Measurements from ENCODE around the gene SARM1. TPM values are rescaled to one million over a fixed set of nuclear protein-coding genes. Genes with fewer than 3 reads are reported as not detected.

The SARM1 gene
- total RNA-seq, 1 donor from 2014 or later = 5.1 TPM

- DNase-seq = no peak
Observed at GRCh38 chr17:28397275-28397674, 25.8 kb downstream of the SARM1 start.

- DNase-seq = peak; percentile 20
Observed at GRCh38 chr17:28397687-28398279, 26.3 kb downstream of the SARM1 start.

DNA sequence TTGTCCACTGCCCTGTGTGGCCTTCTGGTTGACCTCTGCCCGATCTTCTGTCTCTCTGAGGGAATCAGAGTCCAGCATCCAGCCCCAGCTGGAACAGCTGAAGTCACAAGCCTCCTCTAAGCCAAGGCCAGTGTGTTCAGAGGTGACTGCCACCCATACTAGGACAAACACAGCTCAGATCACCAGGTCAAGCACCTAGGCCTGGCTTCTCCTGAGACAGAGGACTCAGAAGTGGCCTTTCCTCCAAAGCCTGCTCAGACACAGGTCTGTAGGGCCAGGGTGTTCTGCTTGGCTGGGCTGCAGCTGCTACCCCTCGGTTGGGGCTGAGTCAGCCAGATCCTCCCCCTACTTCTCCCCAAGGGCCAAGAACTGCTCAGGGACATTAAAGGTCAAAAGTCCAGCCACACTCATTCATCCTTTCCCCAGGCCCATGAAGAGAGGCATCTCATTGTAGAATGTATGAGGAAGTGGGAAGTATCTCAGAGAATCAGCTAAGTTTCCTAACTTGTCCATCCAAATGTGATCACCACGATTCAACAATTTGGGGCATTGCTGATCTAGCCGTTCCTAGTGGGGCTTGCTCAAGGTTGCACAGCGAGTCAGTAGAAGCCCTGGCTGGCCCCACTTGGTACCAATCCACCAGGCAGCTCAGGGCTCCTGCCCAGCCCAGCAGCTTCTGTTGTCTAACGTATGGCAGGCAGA lies 26.9 kb downstream of the SARM1 start:
- DNase-seq = no peak

- DNase-seq = no peak
Observed at GRCh38 chr17:28399808-28400207, 28.3 kb downstream of the SARM1 start.

- peak; percentile 28 for DNase-seq
Observed at GRCh38 chr17:28402224-28402630, 30.7 kb downstream of the SARM1 start.

GRCh38 chr17:28402844-28403243 lies 31.4 kb downstream of the SARM1 start:
- DNase-seq = no peak

DNA sequence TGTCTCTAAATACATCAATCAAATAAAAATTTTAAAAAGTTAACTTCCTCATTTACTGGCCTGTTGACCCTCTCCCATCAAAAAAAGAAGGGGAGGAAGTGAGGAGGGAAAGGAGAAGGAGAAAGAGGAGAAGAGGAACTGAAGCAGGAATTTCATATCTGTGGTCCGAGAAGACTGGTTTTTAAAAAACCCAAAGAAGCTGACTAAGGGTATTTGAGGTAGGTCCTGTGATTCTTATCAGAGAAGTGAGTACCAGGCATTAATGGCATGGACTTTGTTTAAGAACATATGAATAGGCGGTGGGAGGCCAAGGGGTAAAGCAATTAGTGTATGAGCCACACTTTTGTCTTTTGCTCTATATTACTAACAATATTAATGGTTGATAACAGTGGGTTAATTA lies 32.5 kb downstream of the SARM1 start:
- no peak for DNase-seq

DNA sequence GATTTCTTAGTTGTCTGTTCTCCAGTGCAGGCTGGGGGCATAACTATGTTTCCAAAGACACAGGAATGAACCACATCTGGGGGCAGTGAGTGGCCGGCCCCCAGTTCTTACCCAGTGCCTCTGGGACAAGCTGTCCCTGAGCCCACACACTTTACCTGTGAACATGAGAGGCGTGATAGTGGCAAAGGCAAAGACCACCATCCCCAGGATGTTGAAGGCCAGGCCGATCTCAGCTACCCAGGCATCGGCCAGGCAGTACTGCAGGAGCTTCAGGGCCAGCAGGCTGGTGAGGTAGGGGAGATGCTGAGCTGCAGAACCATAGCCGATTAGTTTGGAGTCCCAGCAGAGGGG lies 32.9 kb downstream of the SARM1 start:
- DNase-seq = no peak

- DNase-seq = no peak
Observed at GRCh38 chr17:28404812-28405570, 33.5 kb downstream of the SARM1 start.

- peak; percentile 35 for DNase-seq
Observed at GRCh38 chr17:28405632-28406472, 34.4 kb downstream of the SARM1 start, which contains the start of gene SLC46A1. Gene SLC46A1, minus strand, starts transcription at chr17:28406212. Its CDS starts 98 bp downstream, at chr17:28406114.

DNA sequence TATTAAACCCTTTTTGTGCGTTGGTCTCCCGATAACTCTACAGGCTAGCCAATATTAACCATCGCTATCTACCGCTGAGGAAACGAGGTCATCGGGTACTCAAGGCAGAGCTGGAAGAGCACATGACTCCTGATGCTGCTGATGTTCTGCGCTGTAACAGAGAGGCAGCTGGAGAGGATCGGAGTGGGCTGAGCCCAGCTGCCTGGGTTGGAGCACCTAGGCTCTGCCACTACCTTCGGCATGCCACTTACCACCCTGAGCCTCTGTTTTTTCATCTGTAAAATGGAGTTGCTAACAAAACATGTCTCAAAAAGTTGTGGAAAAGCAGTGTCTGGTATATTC lies 35.0 kb downstream of the SARM1 start:
- no peak for DNase-seq

DNA sequence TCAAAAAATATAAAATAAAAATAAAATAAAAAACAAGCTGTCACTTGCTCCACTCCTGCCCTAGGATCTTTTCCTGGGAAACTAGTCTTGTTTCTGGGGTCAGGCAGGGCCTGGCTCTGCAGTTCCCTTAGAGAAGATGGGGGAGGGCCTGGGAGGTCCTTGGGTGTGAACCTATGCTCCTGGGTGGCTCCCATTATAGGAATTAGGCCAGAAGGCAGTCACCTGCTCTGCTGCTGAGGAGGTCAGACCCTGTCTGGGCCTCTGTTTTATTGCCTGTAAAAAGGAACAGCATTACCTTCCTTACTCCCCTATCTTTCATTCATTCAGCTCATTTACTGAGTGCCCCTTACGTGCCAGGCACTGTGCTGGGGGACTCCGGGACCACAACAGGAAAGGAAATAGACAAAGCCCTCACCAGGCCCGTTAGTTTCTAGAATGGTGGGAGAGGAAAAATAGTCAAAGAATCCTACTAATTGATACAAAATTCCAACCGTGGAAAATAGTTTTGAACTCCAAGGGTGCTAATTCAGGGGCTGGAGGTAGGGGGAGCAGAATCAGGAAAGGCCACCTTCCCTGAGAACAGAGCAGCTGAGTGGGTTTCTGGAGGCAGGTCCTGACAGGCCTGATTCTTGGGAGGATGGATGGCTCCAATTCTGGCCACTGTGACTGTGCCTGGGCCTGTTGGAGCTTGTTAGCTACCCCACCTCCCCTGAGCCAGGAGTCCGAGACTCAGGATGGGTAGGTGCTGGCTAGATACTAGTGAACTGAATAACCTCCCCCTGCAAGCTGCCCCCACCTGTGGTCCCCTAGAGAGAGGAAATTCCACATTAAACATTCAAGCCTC lies 35.9 kb downstream of the SARM1 start:
- DNase-seq = no peak

GRCh38 chr17:28407974-28408306 lies 36.4 kb downstream of the SARM1 start:
- DNase-seq = no peak

GRCh38 chr17:28412099-28412498 lies 40.6 kb downstream of the SARM1 start:
- DNase-seq = no peak

DNA sequence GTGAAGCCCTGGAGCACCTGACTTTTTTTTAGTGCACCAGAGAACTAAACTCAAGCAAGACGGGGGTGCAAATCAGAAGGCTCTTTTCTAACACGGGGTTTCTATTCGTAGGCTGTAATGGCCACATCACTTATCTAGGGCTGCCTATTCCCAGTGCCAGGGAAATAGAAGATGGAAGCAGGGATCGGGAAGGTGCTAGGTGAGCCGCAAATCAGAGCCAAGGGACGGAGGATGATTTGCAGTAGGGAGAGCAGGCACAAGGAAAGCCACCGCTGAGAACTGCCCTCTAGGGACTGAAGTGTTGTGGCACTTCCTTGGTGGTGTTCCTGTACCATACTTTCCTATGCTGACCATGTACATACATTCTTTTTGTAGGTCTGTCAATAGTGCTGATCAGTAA lies 42.3 kb downstream of the SARM1 start:
- DNase-seq = no peak

DNA sequence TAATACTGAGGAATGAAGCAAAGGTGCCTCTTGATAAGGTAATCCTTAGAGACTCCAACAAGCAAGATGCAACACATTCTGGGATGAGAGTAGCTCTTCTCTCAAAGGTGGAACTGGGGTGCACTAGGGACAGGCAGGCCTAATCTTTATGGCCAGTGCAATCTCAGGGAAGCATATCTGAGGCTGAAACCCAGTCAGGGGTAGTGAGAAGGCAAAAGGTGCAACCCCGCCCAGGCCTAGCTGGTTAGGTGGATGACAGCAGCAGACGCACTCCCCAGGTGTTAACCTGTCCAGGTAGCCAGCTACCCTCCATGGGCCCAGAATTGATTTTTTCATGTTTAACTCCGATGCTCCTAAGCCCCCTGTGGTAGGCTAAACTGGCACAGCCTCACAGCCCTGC lies 44.4 kb downstream of the SARM1 start:
- DNase-seq = no peak

GRCh38 chr17:28416703-28417311 lies 45.3 kb downstream of the SARM1 start:
- DNase-seq = peak; percentile 81

GRCh38 chr17:28421787-28422305 lies 50.4 kb downstream of the SARM1 start:
- DNase-seq = no peak

DNA sequence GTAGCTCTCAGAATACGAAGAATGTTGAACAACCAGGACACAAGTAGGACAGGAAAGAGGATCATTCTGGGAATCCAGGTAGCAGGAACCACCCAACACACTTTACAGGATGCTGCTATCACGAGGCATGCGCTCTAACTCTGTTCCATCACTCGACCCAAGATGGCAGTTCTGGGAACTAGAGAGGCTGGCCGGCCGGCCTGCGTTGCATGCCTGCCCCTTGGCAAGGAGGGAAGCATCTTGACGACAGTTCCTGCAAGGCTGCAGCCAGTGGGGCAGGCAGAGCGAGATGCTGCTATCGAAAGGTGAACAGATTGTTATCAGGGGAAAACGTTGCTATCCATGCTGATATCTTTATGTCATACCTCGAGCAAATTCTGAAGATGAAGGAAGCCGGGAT lies 53.7 kb downstream of the SARM1 start:
- DNase-seq = no peak

- DNase-seq = peak; percentile 22
Observed at GRCh38 chr17:28426081-28426519, 54.6 kb downstream of the SARM1 start.

GRCh38 chr17:28427371-28427770 lies 55.9 kb downstream of the SARM1 start:
- DNase-seq = no peak
